OCI-LY7 (cell line): ENCODE results near the gene CLSTN1.

Source experiments
- EZH2phosphoT487 ChIP-seq: fragments of 200-600 bp; sonication (generic); IDR thresholded peaks from 2 replicates; pipeline ENCODE4 v1.6.1; 2018; ENCODE audit warnings: low read depth, borderline replicate concordance, mild to moderate bottlenecking, mixed run types, antibody characterized with exemption, low read length, moderate library complexity, mixed read lengths
- TF ChIP-seq, protein P1 (sequence below): fragments of 200-600 bp; sonication (generic); conservative IDR thresholded peaks from 2 replicates; pipeline ENCODE4 v1.5.1; 2014; ENCODE audit warnings: mild to moderate bottlenecking, antibody characterized with exemption, low read length, moderate library complexity, mixed read lengths

GRCh38 chr1:9855186-9855585 is 31.4 kb upstream of the CLSTN1 start:
- TF ChIP-seq, protein P1, sequence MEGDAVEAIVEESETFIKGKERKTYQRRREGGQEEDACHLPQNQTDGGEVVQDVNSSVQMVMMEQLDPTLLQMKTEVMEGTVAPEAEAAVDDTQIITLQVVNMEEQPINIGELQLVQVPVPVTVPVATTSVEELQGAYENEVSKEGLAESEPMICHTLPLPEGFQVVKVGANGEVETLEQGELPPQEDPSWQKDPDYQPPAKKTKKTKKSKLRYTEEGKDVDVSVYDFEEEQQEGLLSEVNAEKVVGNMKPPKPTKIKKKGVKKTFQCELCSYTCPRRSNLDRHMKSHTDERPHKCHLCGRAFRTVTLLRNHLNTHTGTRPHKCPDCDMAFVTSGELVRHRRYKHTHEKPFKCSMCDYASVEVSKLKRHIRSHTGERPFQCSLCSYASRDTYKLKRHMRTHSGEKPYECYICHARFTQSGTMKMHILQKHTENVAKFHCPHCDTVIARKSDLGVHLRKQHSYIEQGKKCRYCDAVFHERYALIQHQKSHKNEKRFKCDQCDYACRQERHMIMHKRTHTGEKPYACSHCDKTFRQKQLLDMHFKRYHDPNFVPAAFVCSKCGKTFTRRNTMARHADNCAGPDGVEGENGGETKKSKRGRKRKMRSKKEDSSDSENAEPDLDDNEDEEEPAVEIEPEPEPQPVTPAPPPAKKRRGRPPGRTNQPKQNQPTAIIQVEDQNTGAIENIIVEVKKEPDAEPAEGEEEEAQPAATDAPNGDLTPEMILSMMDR, result no peak
- TF ChIP-seq EZH2phosphoT487, result no peak
